H1 (cell line): ENCODE data around the gene SPTBN1. TPM values are rescaled to one million over a fixed set of nuclear protein-coding genes. Genes with fewer than 3 reads are reported as not detected.

Source experiments
- CTCF ChIA-PET: fragments of 300-600 bp; sonication (Branson Sonifier 250); formaldehyde crosslinking; loops from one replicate; lab custom pipeline; 2021; ENCODE audit not compliant: partially characterized antibody; lab: Charles Lee
- POLR2A ChIA-PET: fragments of 300-600 bp; sonication (Branson Sonifier 250); formaldehyde crosslinking; loops from one replicate; lab custom pipeline; 2021; ENCODE audit warnings: inconsistent platforms; ENCODE audit not compliant: partially characterized antibody; lab: Charles Lee
- DNase-seq, 2 experiments: peaks; one replicate each; pipeline versions ENCODE4 v3.0.0 to v3.0.0-alpha.2; 2010 to 2022; ENCODE audit warnings: low spot score in 2 of 2, low read depth in 1 of 2, mixed read lengths in 1 of 2
- FAIRE-seq: peaks from 2 replicates; lab custom pipeline; 2011; peaks lifted over from hg19 to GRCh38; lab: Jason Lieb, UNC
- H2AFZ ChIP-seq: 2 replicates; pipeline ENCODE4 v1.8.1; 2012; ENCODE audit warnings: low read length, inconsistent platforms
- H2AK5ac ChIP-seq: 2 replicates; pipeline ENCODE4 v1.6.1; 2013; ENCODE audit warnings: low read depth, low read length
- H2BK120ac ChIP-seq: replicated peaks from 2 replicates; pipeline ENCODE3; 2013; ENCODE audit warnings: low read depth, low read length, inconsistent platforms
- H2BK12ac ChIP-seq: 2 replicates; pipeline ENCODE4 v1.6.1; 2013; ENCODE audit warnings: low read depth, low read length
- H2BK15ac ChIP-seq: 2 replicates; pipeline ENCODE4 v1.6.1; 2013; ENCODE audit warnings: low read length
- H2BK20ac ChIP-seq: 2 replicates; pipeline ENCODE4 v1.6.1; 2013; ENCODE audit warnings: low read length
- H2BK5ac ChIP-seq: 2 replicates; pipeline ENCODE4 v1.6.1; 2013; ENCODE audit warnings: low read depth, low read length
- H3K14ac ChIP-seq: 2 replicates; pipeline ENCODE4 v1.6.1; 2013; ENCODE audit warnings: inconsistent platforms; ENCODE audit not compliant: insufficient read length
- H3K18ac ChIP-seq: 2 replicates; pipeline ENCODE4 v1.6.1; 2013; ENCODE audit warnings: low read length; ENCODE audit errors: extremely low read depth
- H3K23ac ChIP-seq: 2 replicates; pipeline ENCODE4 v1.6.1; 2013; ENCODE audit warnings: inconsistent platforms; ENCODE audit not compliant: insufficient read length
- H3K23me2 ChIP-seq: 2 replicates; pipeline ENCODE4 v1.6.1; 2013; ENCODE audit warnings: low read depth, low read length
- H3K27ac ChIP-seq: 2 replicates; pipeline ENCODE4 v1.6.1; 2011; ENCODE audit warnings: low read depth, low read length, inconsistent platforms
- H3K27me3 ChIP-seq, 4 experiments: replicated peaks in 1 of 4; 1 replicate in 1 of 4; 2 replicates in 3 of 4; pipeline versions ENCODE4 v1.6.1 to v1.8.1; 2011 to 2013; ENCODE audit warnings: low read length in 3 of 4, mild to moderate bottlenecking in 3 of 4, inconsistent platforms in 2 of 4, mixed read lengths in 2 of 4, moderate library complexity in 1 of 4; ENCODE audit not compliant: control insufficient read depth in 3 of 4, insufficient read depth in 3 of 4; ENCODE audit errors: extremely low read depth in 1 of 4
- H3K36me3 ChIP-seq, 4 experiments: 2 replicates each; pipeline versions ENCODE4 v1.6.1 to v1.8.1; 2011 to 2013; ENCODE audit warnings: mild to moderate bottlenecking in 4 of 4, low read length in 3 of 4, moderate library complexity in 2 of 4, control low read depth in 1 of 4, inconsistent platforms in 1 of 4; ENCODE audit not compliant: insufficient read depth in 4 of 4, control insufficient read depth in 2 of 4
- H3K4ac ChIP-seq: replicated peaks from 2 replicates; pipeline ENCODE3; 2013; ENCODE audit warnings: low read length, low read depth, mixed read lengths, inconsistent platforms; ENCODE audit not compliant: insufficient read length
- H3K4me1 ChIP-seq, 4 experiments: replicated peaks in 1 of 4; 1 replicate in 1 of 4; 2 replicates in 3 of 4; pipeline versions ENCODE4 v1.6.1 to v1.8.1; 2011 to 2013; ENCODE audit warnings: low read length in 3 of 4, inconsistent platforms in 2 of 4, mixed read lengths in 1 of 4; ENCODE audit not compliant: insufficient read depth in 4 of 4, control insufficient read depth in 3 of 4
- H3K4me2 ChIP-seq, 2 experiments: 2 replicates each; pipeline versions ENCODE4 v1.6.1 to v1.8.1; 2011 to 2013; ENCODE audit warnings: low read depth in 2 of 2, low read length in 2 of 2, control low read depth in 1 of 2, inconsistent platforms in 1 of 2, mild to moderate bottlenecking in 1 of 2; ENCODE audit not compliant: insufficient read depth in 1 of 2
- H3K4me3 ChIP-seq, 4 experiments: fragments of 200-600, 300-600 bp in 1 of 4; sonication (generic), shearing (Covaris generic), sonication (Bioruptor Twin) in 1 of 4; 2 replicates each; pipeline versions ENCODE4 v1.5.1 to v1.8.1; 2011 to 2016; ENCODE audit warnings: low read length in 4 of 4, low read depth in 3 of 4, control low read depth in 2 of 4, inconsistent platforms in 2 of 4, mild to moderate bottlenecking in 2 of 4, mixed read lengths in 1 of 4, moderate library complexity in 1 of 4; ENCODE audit not compliant: insufficient read depth in 2 of 4; ENCODE audit errors: extremely low read depth in 1 of 4
- H3K56ac ChIP-seq: replicated peaks from 2 replicates; pipeline ENCODE3; 2013; ENCODE audit warnings: low read depth, mild to moderate bottlenecking, mixed read lengths, low read length, inconsistent platforms; ENCODE audit not compliant: insufficient read length
- H3K79me1 ChIP-seq: 2 replicates; pipeline ENCODE4 v1.6.1; 2013; ENCODE audit warnings: low read depth, low read length, control low read depth
- H3K79me2 ChIP-seq, 2 experiments: 2 replicates each; pipeline versions ENCODE4 v1.6.1 to v1.8.1; 2012 to 2013; ENCODE audit warnings: low read length in 2 of 2, mild to moderate bottlenecking in 2 of 2, inconsistent platforms in 1 of 2; ENCODE audit not compliant: insufficient read depth in 2 of 2, control insufficient read depth in 1 of 2
- H3K9ac ChIP-seq, 4 experiments: replicated peaks in 1 of 4; 1 replicate in 1 of 4; 2 replicates in 3 of 4; pipeline versions ENCODE4 v1.6.1 to v1.8.1; 2011 to 2013; ENCODE audit warnings: low read depth in 3 of 4, low read length in 3 of 4, control low read depth in 2 of 4, mild to moderate bottlenecking in 2 of 4, moderate library complexity in 2 of 4, inconsistent platforms in 1 of 4; ENCODE audit errors: extremely low read depth in 1 of 4
- H3K9me3 ChIP-seq, 2 experiments: 2 replicates each; pipeline versions ENCODE4 v1.6.1 to v1.8.1; 2012 to 2013; ENCODE audit warnings: mild to moderate bottlenecking in 2 of 2, moderate library complexity in 2 of 2, control low read depth in 1 of 2, inconsistent platforms in 1 of 2, low read depth in 1 of 2, low read length in 1 of 2, mixed read lengths in 1 of 2; ENCODE audit not compliant: insufficient read depth in 2 of 2
- H4K20me1 ChIP-seq, 2 experiments: replicated peaks in 1 of 2; 2 replicates each; pipeline versions ENCODE3 to v1.8.1; 2011 to 2013; ENCODE audit warnings: inconsistent platforms in 2 of 2, low read length in 2 of 2, mild to moderate bottlenecking in 1 of 2; ENCODE audit not compliant: insufficient read depth in 2 of 2, control insufficient read depth in 1 of 2
- H4K5ac ChIP-seq: 2 replicates; pipeline ENCODE4 v1.6.1; 2013; ENCODE audit warnings: low read length, low read depth, mixed read lengths, inconsistent platforms; ENCODE audit not compliant: insufficient read length
- H4K8ac ChIP-seq: 2 replicates; pipeline ENCODE4 v1.8.0; 2013; ENCODE audit warnings: mild to moderate bottlenecking, moderate library complexity, low read length, inconsistent platforms; ENCODE audit not compliant: insufficient read depth; ENCODE audit errors: extremely low read depth
- H4K91ac ChIP-seq: replicated peaks from 2 replicates; pipeline ENCODE3; 2013; ENCODE audit warnings: low read length, mixed read lengths, inconsistent platforms; ENCODE audit not compliant: insufficient read length
- BCL11A ChIP-seq, 2 experiments: IDR thresholded peaks; one replicate each; pipeline ENCODE4 v1.6.1; 2011; ENCODE audit warnings: low read depth in 2 of 2, low read length in 2 of 2, mild to moderate bottlenecking in 2 of 2
- CHD2 ChIP-seq: IDR thresholded peaks from 2 replicates; pipeline ENCODE4 v1.6.1; 2012; ENCODE audit warnings: low read length, improper control_type of control experiment
- EZH2 ChIP-seq: fragments of 200-600 bp; sonication (generic); IDR thresholded peaks from 2 replicates; pipeline ENCODE4 v1.7.1; 2012; ENCODE audit warnings: low read depth, mild to moderate bottlenecking, moderate library complexity, low read length, inconsistent platforms; ENCODE audit not compliant: severe bottlenecking
- GABPA ChIP-seq: IDR thresholded peaks from 2 replicates; pipeline ENCODE4 v1.6.1; 2011; ENCODE audit warnings: mild to moderate bottlenecking, low read length, moderate library complexity, borderline replicate concordance; ENCODE audit not compliant: insufficient read depth
- KDM4A ChIP-seq: IDR thresholded peaks from one replicate; pipeline ENCODE4 v1.7.1; 2012; ENCODE audit warnings: low read depth, mild to moderate bottlenecking, moderate library complexity, low read length, inconsistent platforms; ENCODE audit not compliant: severe bottlenecking
- SAP30 ChIP-seq: fragments of 300-600 bp; sonication (generic); IDR thresholded peaks from 2 replicates; pipeline ENCODE4 v1.7.1; 2012; ENCODE audit warnings: low read length, moderate library complexity, mild to moderate bottlenecking, inconsistent platforms; ENCODE audit not compliant: insufficient read depth, insufficient replicate concordance
- SIRT6 ChIP-seq: IDR thresholded peaks from one replicate; pipeline ENCODE4 v1.7.1; 2012; ENCODE audit warnings: low read length, inconsistent platforms
- YY1 ChIP-seq: IDR thresholded peaks from 2 replicates; pipeline ENCODE4 v1.6.1; 2011; ENCODE audit warnings: low read depth, mild to moderate bottlenecking, low read length
- WGBS, 2 experiments: shearing (Covaris generic) in 1 of 2; methylation state at CpG; one replicate each; pipeline versions ENCODE4 v1.1.6 to v1.1.7; 2013 to 2015; ENCODE audit warnings: low lambda C conversion rate in 2 of 2, mixed read lengths in 2 of 2, inconsistent platforms in 1 of 2, low coverage in 1 of 2, missing lambda C conversion rate in 1 of 2; ENCODE audit not compliant: insufficient replicate concordance in 2 of 2, insufficient coverage in 1 of 2, insufficient read length in 1 of 2; ENCODE audit errors: extremely low coverage in 1 of 2, missing lambda C conversion rate in 1 of 2; 5-methylcytosine and 5-hydroxymethylcytosine counted together
- polyA plus RNA-seq, 7 experiments: library from polyadenylated mRNA; depleted of rRNA in 3 of 7; stranded (reverse) in 5 of 7; unstranded in 2 of 7; fragments of >200 nt in 5 of 7; fragments of 200-250 nt in 2 of 7; gene quantifications; 1 replicate in 5 of 7; 2 replicates in 1 of 7; 4 replicates in 1 of 7; pipeline versions ENCODE4 v1.2.1 to v1.2.3, GENCODE V29; 2011 to 2013; ENCODE audit warnings: missing spikeins in 2 of 7, mixed read lengths in 2 of 7
- total RNA-seq: library from RNA; stranded (reverse); fragmentation: NEBNext Ultra II Directional; extraction: Animal tissue kit (Norgen Biotek cat#: 25700); gene quantifications from 2 replicates; pipeline ENCODE4 v1.2.1, GENCODE V29; 2021
- TF ChIP-seq, protein P1 (sequence below): IDR thresholded peaks from 2 replicates; pipeline ENCODE4 v1.6.1; 2011; ENCODE audit warnings: low read length, improper control_type of control experiment

Gene SPTBN1
- total and polyA plus RNA-seq, 2 of the 8 experiments (the other 6 are each of a cell fraction or from before 2014, with no cell fraction given): 31.8 to 180 TPM

DNA sequence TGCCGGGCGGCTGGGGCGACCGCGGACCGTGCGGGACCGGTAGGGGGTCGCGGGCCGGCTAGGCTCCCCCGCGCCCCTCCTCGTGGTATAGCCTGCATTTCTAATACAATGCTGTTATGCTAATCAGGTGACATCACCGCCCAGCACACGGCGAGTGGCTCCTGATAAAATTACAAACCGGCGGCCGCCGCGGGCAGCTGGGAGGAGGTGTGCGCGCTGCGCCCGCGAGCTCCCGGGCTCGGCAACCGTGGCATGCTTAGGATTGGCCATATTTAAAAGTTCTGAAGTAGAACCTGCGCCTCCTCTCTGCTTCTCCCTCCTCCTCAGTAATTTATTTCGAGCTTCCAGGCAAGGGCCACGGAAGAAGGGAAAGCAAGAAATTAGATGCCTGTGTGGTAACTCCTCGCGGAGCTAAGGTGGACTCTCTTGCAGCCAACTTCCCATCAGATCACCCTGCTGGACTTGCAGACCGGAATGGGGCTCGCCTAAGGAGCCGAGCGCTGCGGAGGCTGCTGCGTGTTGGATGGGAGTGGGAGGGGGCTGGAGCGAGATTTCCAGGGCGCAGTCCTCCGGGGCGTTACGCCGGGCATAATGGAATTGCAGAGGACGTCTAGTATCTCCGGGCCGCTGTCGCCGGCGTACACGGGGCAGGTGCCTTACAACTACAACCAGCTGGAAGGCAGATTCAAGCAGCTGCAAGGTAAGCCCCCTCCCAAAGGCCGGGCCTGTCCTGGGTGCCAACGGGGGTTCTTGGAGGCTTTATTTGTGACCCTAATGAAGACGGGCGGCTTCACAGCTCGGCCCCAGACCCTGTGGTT is 102.3 kb downstream of the SPTBN1 start:
- H2BK12ac ChIP-seq: peak overlapping the region; percentile 94
- H2AFZ ChIP-seq: no peak overlapping the region
- peaks cover 17 to 55% of the 10 kb centered on the region in 2 experiments; a peak in 3 of 4 replicates for H3K79me2 ChIP-seq
- H2BK120ac ChIP-seq: peak overlapping the region; percentile 48
- peaks cover 3 to 11% (median 8%) of the 10 kb centered on the region in 4 experiments for H3K4me1 ChIP-seq
- no peaks in the 10 kb centered on the region for H3K36me3 ChIP-seq
- H2AK5ac ChIP-seq: 0 out of 2 replicates have a peak overlapping the region, but pooled peaks have one; percentile 39
- WGBS, 2 experiments: 1% methylated on average over 48 of the region's 59 CpGs; no CpG with 5 or more reads in 1 of the 2 experiments
- peak overlapping the region; percentile 76 for H4K91ac ChIP-seq
- peak overlapping the region; percentile 80 for H3K4ac ChIP-seq
- peaks cover 20% of the 10 kb centered on the region for H3K23me2 ChIP-seq
- peak overlapping the region; percentile 96 for H4K8ac ChIP-seq
- H3K14ac ChIP-seq: peak overlapping the region; percentile 62
- no peaks in the 10 kb centered on the region for H3K27me3 ChIP-seq
- DNase-seq (peak; percentile 71 to 72), FAIRE-seq (no peak)
- peak overlapping the region; percentile 80 for H3K27ac ChIP-seq
- H2BK15ac ChIP-seq: peak overlapping the region; percentile 88; the same call in 1 of the 2 replicates
- H3K79me1 ChIP-seq: peaks cover 2% of the 10 kb centered on the region; the same call in 1 of the 2 replicates
- peaks cover 6 to 8% of the 10 kb centered on the region in 2 experiments for H4K20me1 ChIP-seq
- peak overlapping the region; percentile 84 to 99 (median 94) for H3K4me3 ChIP-seq
- peak overlapping the region; percentile 88 for H3K56ac ChIP-seq
- H3K23ac ChIP-seq: no peak overlapping the region
- POLR2A ChIA-PET: interaction anchor here (0.6 to 4.0 kb wide), 23 partner anchors 9 to 715 kb away, joined by 3 to 31 read pairs (median 5); no protein-coding TSS in a partner anchor
- H4K5ac ChIP-seq: peak overlapping the region; percentile 90
- H2BK5ac ChIP-seq: peak overlapping the region; percentile 93
- H3K9ac ChIP-seq: peak overlapping the region; percentile 86 to 95 (median 89)
- CTCF ChIA-PET: interaction anchor here (0.6 to 3.7 kb wide), 14 partner anchors 11 to 1062 kb away, joined by 3 to 21 read pairs (median 4); no protein-coding TSS in a partner anchor
- peak overlapping the region; percentile 72 to 83 for H3K4me2 ChIP-seq
- no peaks in the 10 kb centered on the region for H3K9me3 ChIP-seq
- H2BK20ac ChIP-seq: no peak overlapping the region
- peak overlapping the region; percentile 96 for H3K18ac ChIP-seq
- TF ChIP-seq SIRT6 (no peak), CHD2 (no peak), YY1 (0 out of 2 replicates have a peak, but pooled peaks have one; percentile 3), GABPA (no peak), BCL11A (IDR thresholded peaks at IDR 0.05; ENCODE audit: low read depth in 2 of 2, low read length in 2 of 2) (no peak), SAP30 (peak; percentile 85), KDM4A (peak; percentile 71), EZH2 (no peak)
- TF ChIP-seq, protein P1, sequence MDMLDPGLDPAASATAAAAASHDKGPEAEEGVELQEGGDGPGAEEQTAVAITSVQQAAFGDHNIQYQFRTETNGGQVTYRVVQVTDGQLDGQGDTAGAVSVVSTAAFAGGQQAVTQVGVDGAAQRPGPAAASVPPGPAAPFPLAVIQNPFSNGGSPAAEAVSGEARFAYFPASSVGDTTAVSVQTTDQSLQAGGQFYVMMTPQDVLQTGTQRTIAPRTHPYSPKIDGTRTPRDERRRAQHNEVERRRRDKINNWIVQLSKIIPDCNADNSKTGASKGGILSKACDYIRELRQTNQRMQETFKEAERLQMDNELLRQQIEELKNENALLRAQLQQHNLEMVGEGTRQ: peak; percentile 16; the same call in 1 of the 2 replicates
